ENCODE results near the gene PLVAP.

Gene PLVAP

GRCh38 chr19:17398902-17399527 is 21.9 kb upstream of the PLVAP start:
- no peak for TF ChIP-seq CTCF (conservative IDR thresholded peaks at IDR 0.05; ENCODE audit: low read depth, low read length)
- H3K4me3 ChIP-seq (ENCODE audit: low read depth, low read length), result no peak overlapping the region
- DNase-seq (ENCODE audit: low read depth), result no peak

GRCh38 chr19:17394891-17395415 is 17.8 kb upstream of the PLVAP start:
- peak; percentile 66 for DNase-seq (ENCODE audit: low read depth)
- H3K4me3 ChIP-seq (ENCODE audit: low read depth, low read length), result no peak overlapping the region
- TF ChIP-seq CTCF (conservative IDR thresholded peaks at IDR 0.05; ENCODE audit: low read depth, low read length), result peak; percentile 77

GRCh38 chr19:17393914-17394313 is 16.8 kb upstream of the PLVAP start, which contains the start of gene CCDC194:
Gene CCDC194, minus strand, starts transcription at chr19:17394196. Its CDS starts 38 bp downstream, at chr19:17394158.
- H3K4me3 ChIP-seq (ENCODE audit: low read depth, low read length), result no peak within 1 kb of the TSS
- DNase-seq (ENCODE audit: low read depth), result no peak
- no peak for TF ChIP-seq CTCF (conservative IDR thresholded peaks at IDR 0.05; ENCODE audit: low read depth, low read length)

GRCh38 chr19:17393002-17393401 is 15.9 kb upstream of the PLVAP start:
- DNase-seq (ENCODE audit: low read depth), result no peak
- no peak for TF ChIP-seq CTCF (conservative IDR thresholded peaks at IDR 0.05; ENCODE audit: low read depth, low read length)
- no peak overlapping the region for H3K4me3 ChIP-seq (ENCODE audit: low read depth, low read length)

- DNase-seq (ENCODE audit: low read depth), result no peak
- peak overlapping the region; percentile 46 for H3K4me3 ChIP-seq (ENCODE audit: low read depth, low read length)
- TF ChIP-seq CTCF (conservative IDR thresholded peaks at IDR 0.05; ENCODE audit: low read depth, low read length), result no peak
Measured at GRCh38 chr19:17391371-17392151, 14.4 kb upstream of the PLVAP start.

- peak; percentile 91 for DNase-seq (ENCODE audit: low read depth)
- H3K4me3 ChIP-seq (ENCODE audit: low read depth, low read length), result peak overlapping the region; percentile 63
- peak; percentile 57 for TF ChIP-seq CTCF (conservative IDR thresholded peaks at IDR 0.05; ENCODE audit: low read depth, low read length)
Measured at GRCh38 chr19:17390665-17391370, 13.7 kb upstream of the PLVAP start.
